ENCODE results near the gene TPSAB1.

TPSAB1 gene

GRCh38 chr16:1261131-1261892, 20.8 kb downstream of the TPSAB1 start:
- DNase-seq (ENCODE audit: low read depth in 1 of 2, low spot score in 1 of 2): no peak
- Histone ChIP-seq H3K4me3 (replicated peaks; ENCODE audit: insufficient read depth, low read length) (no peak overlapping the region), H3K27ac (replicated peaks) (no peak overlapping the region), H3K27me3 (ENCODE audit: insufficient read depth, poor library complexity, severe bottlenecking) (peaks cover 36% of the 10 kb centered on the region)
- TF ChIP-seq REST (IDR thresholded peaks at IDR 0.05; ENCODE audit: insufficient replicate concordance, low read depth): no peak
- no peak for TF ChIP-seq POLR2AphosphoS5 (IDR thresholded peaks at IDR 0.05; ENCODE audit: low read depth)

DNA sequence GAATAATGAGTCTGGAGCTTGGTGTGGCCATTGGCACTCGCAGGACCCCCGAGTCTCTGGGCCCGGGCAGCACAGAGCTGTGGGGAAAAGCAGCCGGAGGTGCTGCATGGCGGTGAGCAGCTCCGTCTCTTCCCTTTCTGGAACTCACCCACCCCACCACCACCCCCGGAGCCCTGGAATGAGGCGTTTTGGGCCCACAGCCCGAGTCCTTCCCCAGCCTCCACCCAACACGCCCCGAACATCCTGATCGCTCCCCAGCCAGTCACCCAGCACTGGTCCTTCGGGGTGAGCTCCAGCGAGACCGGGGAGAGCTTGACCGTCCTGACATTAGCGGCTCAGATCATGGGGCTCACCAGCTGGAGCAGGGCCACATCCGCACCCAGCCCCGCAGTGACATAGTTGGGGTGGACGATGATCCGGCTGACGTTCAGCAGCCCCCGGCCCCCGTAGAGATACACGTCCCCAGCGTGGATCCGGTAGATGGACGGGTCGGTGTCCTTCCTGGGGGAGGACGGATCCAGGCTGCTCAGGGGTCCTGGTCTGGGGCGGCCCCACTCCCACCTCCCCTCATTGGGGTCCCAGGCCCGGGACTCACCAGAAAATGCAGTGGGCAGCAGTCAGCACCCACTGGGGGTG, 21.8 kb downstream of the TPSAB1 start:
- Histone ChIP-seq H3K27me3 (ENCODE audit: insufficient read depth, poor library complexity, severe bottlenecking) (peaks cover 36% of the 10 kb centered on the region), H3K27ac (replicated peaks) (no peak overlapping the region), H3K4me3 (replicated peaks; ENCODE audit: insufficient read depth, low read length) (no peak overlapping the region)
- no peak for TF ChIP-seq REST (IDR thresholded peaks at IDR 0.05; ENCODE audit: insufficient replicate concordance, low read depth)
- TF ChIP-seq, protein P1, sequence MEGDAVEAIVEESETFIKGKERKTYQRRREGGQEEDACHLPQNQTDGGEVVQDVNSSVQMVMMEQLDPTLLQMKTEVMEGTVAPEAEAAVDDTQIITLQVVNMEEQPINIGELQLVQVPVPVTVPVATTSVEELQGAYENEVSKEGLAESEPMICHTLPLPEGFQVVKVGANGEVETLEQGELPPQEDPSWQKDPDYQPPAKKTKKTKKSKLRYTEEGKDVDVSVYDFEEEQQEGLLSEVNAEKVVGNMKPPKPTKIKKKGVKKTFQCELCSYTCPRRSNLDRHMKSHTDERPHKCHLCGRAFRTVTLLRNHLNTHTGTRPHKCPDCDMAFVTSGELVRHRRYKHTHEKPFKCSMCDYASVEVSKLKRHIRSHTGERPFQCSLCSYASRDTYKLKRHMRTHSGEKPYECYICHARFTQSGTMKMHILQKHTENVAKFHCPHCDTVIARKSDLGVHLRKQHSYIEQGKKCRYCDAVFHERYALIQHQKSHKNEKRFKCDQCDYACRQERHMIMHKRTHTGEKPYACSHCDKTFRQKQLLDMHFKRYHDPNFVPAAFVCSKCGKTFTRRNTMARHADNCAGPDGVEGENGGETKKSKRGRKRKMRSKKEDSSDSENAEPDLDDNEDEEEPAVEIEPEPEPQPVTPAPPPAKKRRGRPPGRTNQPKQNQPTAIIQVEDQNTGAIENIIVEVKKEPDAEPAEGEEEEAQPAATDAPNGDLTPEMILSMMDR (IDR thresholded peaks at IDR 0.05; ENCODE audit: insufficient read depth, low read length): no peak
- TF ChIP-seq GABPA (IDR thresholded peaks at IDR 0.05; ENCODE audit: low read depth): no peak
- no peak for TF ChIP-seq POLR2AphosphoS5 (IDR thresholded peaks at IDR 0.05; ENCODE audit: low read depth)
- no peak for TF ChIP-seq SPI1 (IDR thresholded peaks at IDR 0.05; ENCODE audit: borderline replicate concordance, low read depth)
- no peak for DNase-seq (ENCODE audit: low read depth in 1 of 2, low spot score in 1 of 2)

GRCh38 chr16:1262846-1263221, 22.3 kb downstream of the TPSAB1 start:
- H3K4me3 ChIP-seq (replicated peaks; ENCODE audit: insufficient read depth, low read length): no peak overlapping the region
- H3K27me3 ChIP-seq (ENCODE audit: insufficient read depth, poor library complexity, severe bottlenecking): peaks cover 36% of the 10 kb centered on the region
- no peak overlapping the region for H3K27ac ChIP-seq (replicated peaks)
- DNase-seq (ENCODE audit: low read depth in 1 of 2, low spot score in 1 of 2): no peak
- TF ChIP-seq GABPA (IDR thresholded peaks at IDR 0.05; ENCODE audit: low read depth) (no peak), REST (IDR thresholded peaks at IDR 0.05; ENCODE audit: insufficient replicate concordance, low read depth) (no peak), SPI1 (IDR thresholded peaks at IDR 0.05; ENCODE audit: borderline replicate concordance, low read depth) (no peak), POLR2AphosphoS5 (IDR thresholded peaks at IDR 0.05; ENCODE audit: low read depth) (no peak)
- TF ChIP-seq, protein P1 (IDR thresholded peaks at IDR 0.05; ENCODE audit: insufficient read depth, low read length): no peak

Measured in HL-60 (cell line).